Esophagus squamous epithelium (tissue), 5 donors: ENCODE data around the gene ADH1B. TPM values are rescaled to one million over a fixed set of nuclear protein-coding genes. Genes with fewer than 3 reads are reported as not detected.
"Not testable (repeated sequence)": the region's sequence is repeated elsewhere in the genome, so short reads cannot be mapped to it uniquely, and the experiment has no call there.

Experiments
- DNase-seq: peaks from one replicate; lab custom pipeline; 2025; lab: John Stamatoyannopoulos, UW
- H3K27ac ChIP-seq, 4 donors: fragments of 200-600 bp; sonication (generic); one replicate each; pipeline ENCODE4 v1.5.1; 2016 to 2019; ENCODE audit warnings: mild to moderate bottlenecking in 1 of 4
- H3K27me3 ChIP-seq, 4 donors: fragments of 200-600 bp; sonication (generic); 1 replicate in 3 of 4; 2 replicates in 1 of 4; pipeline versions ENCODE4 v1.5.1 to v1.6.0; 2017 to 2021; ENCODE audit warnings: antibody characterized with exemption in 1 of 4
- H3K36me3 ChIP-seq, 3 donors: fragments of 200-600 bp; sonication (generic); one replicate each; pipeline ENCODE4 v1.5.1; 2016 to 2019
- H3K4me1 ChIP-seq, 3 donors: fragments of 200-600 bp; sonication (generic); one replicate each; pipeline ENCODE4 v1.5.1; 2017 to 2019
- H3K4me3 ChIP-seq, 4 donors: fragments of 200-600 bp; sonication (generic); 1 replicate in 3 of 4; 2 replicates in 1 of 4; pipeline ENCODE4 v1.5.1; 2016 to 2019; ENCODE audit warnings: mild to moderate bottlenecking in 2 of 4, moderate library complexity in 1 of 4
- H3K9me3 ChIP-seq, 3 donors: fragments of 200-600 bp; sonication (generic); one replicate each; pipeline ENCODE4 v1.5.1; 2016 to 2019
- POLR2A ChIP-seq, 4 donors: fragments of 450-650 bp; IDR thresholded peaks; one replicate each; pipeline ENCODE4 v1.6.1; 2017; ENCODE audit warnings: antibody characterized with exemption in 4 of 4, mild to moderate bottlenecking in 4 of 4, moderate library complexity in 3 of 4
- WGBS, 2 donors: methylation state at CpG; one replicate each; pipeline ENCODE4 v1.1.5; 2018; 5-methylcytosine and 5-hydroxymethylcytosine counted together
- intact Hi-C: fragments of 100-400 bp; cut with DNase I; formaldehyde crosslinking; loops from one replicate; pipeline ENCODE4 v1.15.0; 2022
- total RNA-seq, 4 donors: library from RNA; depleted of rRNA; stranded (reverse); fragments of >200 nt; gene quantifications; one replicate each; pipeline ENCODE4 v1.1.0, GENCODE V29; 2016
- TF ChIP-seq, protein P1 (sequence below), 6 experiments: fragments of 450-650 bp in 4 of 6; fragments of 200-600 bp in 2 of 6; sonication (generic) in 2 of 6; IDR thresholded peaks; one replicate each; pipeline ENCODE4 v1.5.1; 2016 to 2019; ENCODE audit warnings: antibody characterized with exemption in 6 of 6, mild to moderate bottlenecking in 4 of 6, moderate library complexity in 4 of 6
- donor health status: DM: yes; HTN: yes; CAD: no.

Gene ADH1B
- total RNA-seq, 4 donors from 2014 or later: 12.9 to 468 (median 181) TPM

DNA sequence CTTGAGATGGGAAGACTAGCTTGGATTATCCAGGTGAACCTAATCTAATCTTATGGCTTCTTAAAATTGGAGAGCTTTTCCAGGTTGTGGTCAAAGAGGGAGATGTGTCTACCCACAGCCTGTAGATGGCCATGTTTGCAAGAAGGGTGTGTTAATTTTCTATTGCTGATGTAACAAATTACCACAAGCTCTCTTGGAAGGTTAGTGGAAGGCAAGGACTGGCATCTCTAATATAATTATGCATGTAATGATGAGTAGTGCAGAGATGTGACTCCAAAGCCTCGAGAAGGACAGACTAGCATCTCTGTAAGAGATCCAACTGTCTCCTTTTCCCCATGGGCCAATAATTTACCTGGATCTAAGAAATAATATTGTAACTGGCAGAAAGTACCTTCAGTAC lies 3.2 kb upstream of the ADH1B start:
- intact Hi-C loops: no loop called here
- 57 to 58% methylated on average over 1 of the region's 1 CpG for WGBS, 2 donors

DNA sequence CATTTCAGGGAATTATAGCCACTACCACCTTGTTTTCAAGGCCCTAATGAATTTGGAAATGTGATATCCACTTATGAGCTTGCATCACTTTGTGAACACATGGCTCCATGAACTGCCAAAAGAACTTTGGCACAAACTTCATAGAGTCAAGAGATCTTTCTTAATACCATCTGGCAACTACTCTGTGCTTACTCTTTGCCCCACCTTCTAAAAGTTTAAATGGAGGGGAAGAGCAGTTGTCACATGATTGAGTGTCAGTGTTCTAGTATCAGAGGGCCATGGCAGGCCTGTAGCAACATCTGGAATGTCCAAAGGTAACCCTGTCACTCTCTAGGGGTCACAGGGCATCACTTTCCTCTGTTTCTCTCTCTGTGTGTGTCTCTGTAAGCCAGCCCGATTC lies 2.6 kb upstream of the ADH1B start:
- intact Hi-C loops: no loop called here
- no peaks in the 10 kb centered on the region for H3K27me3 ChIP-seq
- peaks cover 5 to 41% (median 15%) of the 10 kb centered on the region in 3 donors for H3K4me1 ChIP-seq
- 77 to 86% methylated on average over 1 of the region's 1 CpG for WGBS, 2 donors
- no peak overlapping the region for H3K4me3 ChIP-seq
- no peak for DNase-seq
- no peaks in the 10 kb centered on the region for H3K36me3 ChIP-seq
- peak overlapping the region; percentile 55 to 85 (median 84) for H3K27ac ChIP-seq
- TF ChIP-seq, protein P1, sequence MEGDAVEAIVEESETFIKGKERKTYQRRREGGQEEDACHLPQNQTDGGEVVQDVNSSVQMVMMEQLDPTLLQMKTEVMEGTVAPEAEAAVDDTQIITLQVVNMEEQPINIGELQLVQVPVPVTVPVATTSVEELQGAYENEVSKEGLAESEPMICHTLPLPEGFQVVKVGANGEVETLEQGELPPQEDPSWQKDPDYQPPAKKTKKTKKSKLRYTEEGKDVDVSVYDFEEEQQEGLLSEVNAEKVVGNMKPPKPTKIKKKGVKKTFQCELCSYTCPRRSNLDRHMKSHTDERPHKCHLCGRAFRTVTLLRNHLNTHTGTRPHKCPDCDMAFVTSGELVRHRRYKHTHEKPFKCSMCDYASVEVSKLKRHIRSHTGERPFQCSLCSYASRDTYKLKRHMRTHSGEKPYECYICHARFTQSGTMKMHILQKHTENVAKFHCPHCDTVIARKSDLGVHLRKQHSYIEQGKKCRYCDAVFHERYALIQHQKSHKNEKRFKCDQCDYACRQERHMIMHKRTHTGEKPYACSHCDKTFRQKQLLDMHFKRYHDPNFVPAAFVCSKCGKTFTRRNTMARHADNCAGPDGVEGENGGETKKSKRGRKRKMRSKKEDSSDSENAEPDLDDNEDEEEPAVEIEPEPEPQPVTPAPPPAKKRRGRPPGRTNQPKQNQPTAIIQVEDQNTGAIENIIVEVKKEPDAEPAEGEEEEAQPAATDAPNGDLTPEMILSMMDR (IDR thresholded peaks at IDR 0.05): no peak
- no peak for TF ChIP-seq POLR2A (IDR thresholded peaks at IDR 0.05)
- H3K9me3 ChIP-seq: peaks cover 0 to 16% (median 0%) of the 10 kb centered on the region in 3 donors

More for the DNA sequence above, 3.2 kb upstream of the ADH1B start:
- Histone ChIP-seq H3K27me3 (no peaks in the 10 kb centered on the region), H3K27ac (peak overlapping the region; percentile 55 to 85 (median 84)), H3K9me3 (peaks cover 0 to 16% (median 0%) of the 10 kb centered on the region in 3 donors), H3K4me1 (peaks cover 5 to 41% (median 15%) of the 10 kb centered on the region in 3 donors), H3K4me3 (no peak overlapping the region), H3K36me3 (no peaks in the 10 kb centered on the region)
- TF ChIP-seq, protein P1 (IDR thresholded peaks at IDR 0.05): no peak
- no peak for TF ChIP-seq POLR2A (IDR thresholded peaks at IDR 0.05)
- DNase-seq: no peak

DNA sequence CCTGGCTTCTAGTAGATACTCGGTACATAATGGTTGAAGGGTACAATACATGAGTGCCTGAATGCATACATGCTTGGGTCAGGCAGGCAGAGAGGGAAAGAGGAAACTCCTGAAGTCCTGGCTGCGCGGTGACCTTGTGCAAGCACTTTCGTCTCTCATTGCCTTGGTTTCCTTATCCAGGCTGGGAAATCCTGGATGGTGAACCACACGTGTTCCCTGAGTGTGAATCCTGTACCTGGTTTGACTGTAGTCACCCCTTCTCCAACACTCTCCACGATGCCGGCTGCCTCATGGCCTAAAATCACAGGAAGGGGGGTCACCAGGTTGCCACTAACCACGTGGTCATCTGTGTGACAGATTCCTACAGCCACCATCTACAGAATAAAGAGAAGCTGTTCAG lies 3.4 kb downstream of the ADH1B start:
- DNase-seq, H3K36me3 ChIP-seq, H3K9me3 ChIP-seq, intact Hi-C loops, H3K27me3 ChIP-seq: not testable (repeated sequence)
- Histone ChIP-seq H3K27ac (peak overlapping the region in 3 of 4 donors; percentile 48 to 85 (median 60)), H3K4me3 (peak overlapping the region in 3 of 4 donors; percentile 21 to 52 (median 39)), H3K4me1 (peaks cover 0 to 16% (median 5%) of the 10 kb centered on the region in 3 donors)
- 77 to 79% methylated on average over 8 of the region's 8 CpGs for WGBS, 2 donors

DNA sequence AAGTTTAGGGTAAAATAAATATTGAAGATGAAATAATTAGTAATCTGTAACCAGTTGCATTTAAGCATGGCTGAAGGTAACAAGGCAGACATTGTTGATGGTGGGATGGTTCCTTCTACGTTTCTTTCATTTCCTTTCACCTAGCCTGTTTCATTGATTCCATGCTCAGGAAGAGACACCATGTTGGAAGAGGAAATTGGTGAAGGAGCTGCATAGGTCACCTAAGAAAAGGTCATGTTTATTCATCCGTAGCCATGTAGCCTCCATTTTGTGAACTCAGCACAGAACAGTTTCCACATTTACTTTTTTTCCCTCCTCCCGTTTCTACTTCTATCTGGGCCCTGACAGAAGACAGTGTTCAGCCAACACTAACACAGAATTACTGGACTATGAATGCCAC lies 3.8 kb downstream of the ADH1B start:
- Histone ChIP-seq H3K9me3 (no peaks in the 10 kb centered on the region), H3K4me1 (peaks cover 0 to 13% (median 5%) of the 10 kb centered on the region in 3 donors), H3K27ac (peak overlapping the region in 3 of 4 donors; percentile 48 to 85 (median 60)), H3K27me3 (no peaks in the 10 kb centered on the region), H3K36me3 (peaks cover 0 to 9% (median 0%) of the 10 kb centered on the region in 3 donors), H3K4me3 (peak overlapping the region in 3 of 4 donors; percentile 21 to 52 (median 39))
- TF ChIP-seq, protein P1 (IDR thresholded peaks at IDR 0.05): no peak
- TF ChIP-seq POLR2A (IDR thresholded peaks at IDR 0.05): no peak
- WGBS, 2 donors: 65 to 77% methylated on average over 3 of the region's 3 CpGs
- DNase-seq: no peak
- intact Hi-C loops: no loop called here

DNA sequence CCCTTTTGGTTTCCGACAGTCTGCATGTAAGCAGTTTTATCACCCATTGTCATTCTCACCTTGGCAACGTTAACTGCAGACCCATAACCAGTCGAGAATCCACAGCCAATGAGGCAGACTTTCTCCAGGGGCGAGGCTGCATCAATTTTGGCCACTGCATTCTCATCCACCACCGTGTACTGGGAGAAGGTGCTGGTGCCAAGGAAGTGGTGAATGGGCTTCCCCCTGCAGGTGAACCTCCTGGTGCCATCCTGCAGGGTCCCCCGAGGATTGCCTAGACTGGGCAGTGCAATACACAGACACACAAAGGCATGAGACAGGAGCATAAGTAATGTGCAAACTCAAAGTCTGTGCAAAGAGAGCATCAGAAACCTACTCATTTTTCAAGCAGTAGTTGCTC lies 5.4 kb downstream of the ADH1B start:
- Histone ChIP-seq H3K4me1 (peaks cover 0 to 4% (median 0%) of the 10 kb centered on the region in 3 donors), H3K4me3 (peak overlapping the region in 1 of 4 donors; percentile 52), H3K27ac (peak overlapping the region in 1 of 4 donors; percentile 85), H3K27me3 (no peaks in the 10 kb centered on the region), H3K9me3 (no peaks in the 10 kb centered on the region), H3K36me3 (peaks cover 0 to 14% (median 0%) of the 10 kb centered on the region in 3 donors)
- TF ChIP-seq, protein P1 (IDR thresholded peaks at IDR 0.05): no peak
- no peak for TF ChIP-seq POLR2A (IDR thresholded peaks at IDR 0.05)
- DNase-seq: no peak
- intact Hi-C loops: no loop called here
- WGBS, 2 donors: 74 to 78% methylated on average over 5 of the region's 6 CpGs
